Measurements from ENCODE around the gene STAT6.
A peak's percentile ranks its signal among the peaks of the same experiment; 100 is the strongest.
"Not testable (repeated sequence)": the region's sequence is repeated elsewhere in the genome, so short reads cannot be mapped to it uniquely, and the experiment has no call there.

The STAT6 gene

GRCh38 chr12:57078519-57079404 lies 32.4 kb downstream of the STAT6 start, which contains the start of gene NEMP1 (continued):
- peak; percentile 50; the same call in 1 of the 2 replicates for TF ChIP-seq ZNF639 (tag by site-specific recombination; IDR thresholded peaks at IDR 0.05)
- peak; percentile 14; the same call in 1 of the 2 replicates for TF ChIP-seq ZFP37 (tag by site-specific recombination; IDR thresholded peaks at IDR 0.05)
- no peak for TF ChIP-seq ZNF629 (tag by site-specific recombination; IDR thresholded peaks at IDR 0.05)
- 0 out of 2 replicates have a peak, but pooled peaks have one; percentile 19 for TF ChIP-seq OSR2 (tag by site-specific recombination; IDR thresholded peaks at IDR 0.05)
- TF ChIP-seq, protein P1, sequence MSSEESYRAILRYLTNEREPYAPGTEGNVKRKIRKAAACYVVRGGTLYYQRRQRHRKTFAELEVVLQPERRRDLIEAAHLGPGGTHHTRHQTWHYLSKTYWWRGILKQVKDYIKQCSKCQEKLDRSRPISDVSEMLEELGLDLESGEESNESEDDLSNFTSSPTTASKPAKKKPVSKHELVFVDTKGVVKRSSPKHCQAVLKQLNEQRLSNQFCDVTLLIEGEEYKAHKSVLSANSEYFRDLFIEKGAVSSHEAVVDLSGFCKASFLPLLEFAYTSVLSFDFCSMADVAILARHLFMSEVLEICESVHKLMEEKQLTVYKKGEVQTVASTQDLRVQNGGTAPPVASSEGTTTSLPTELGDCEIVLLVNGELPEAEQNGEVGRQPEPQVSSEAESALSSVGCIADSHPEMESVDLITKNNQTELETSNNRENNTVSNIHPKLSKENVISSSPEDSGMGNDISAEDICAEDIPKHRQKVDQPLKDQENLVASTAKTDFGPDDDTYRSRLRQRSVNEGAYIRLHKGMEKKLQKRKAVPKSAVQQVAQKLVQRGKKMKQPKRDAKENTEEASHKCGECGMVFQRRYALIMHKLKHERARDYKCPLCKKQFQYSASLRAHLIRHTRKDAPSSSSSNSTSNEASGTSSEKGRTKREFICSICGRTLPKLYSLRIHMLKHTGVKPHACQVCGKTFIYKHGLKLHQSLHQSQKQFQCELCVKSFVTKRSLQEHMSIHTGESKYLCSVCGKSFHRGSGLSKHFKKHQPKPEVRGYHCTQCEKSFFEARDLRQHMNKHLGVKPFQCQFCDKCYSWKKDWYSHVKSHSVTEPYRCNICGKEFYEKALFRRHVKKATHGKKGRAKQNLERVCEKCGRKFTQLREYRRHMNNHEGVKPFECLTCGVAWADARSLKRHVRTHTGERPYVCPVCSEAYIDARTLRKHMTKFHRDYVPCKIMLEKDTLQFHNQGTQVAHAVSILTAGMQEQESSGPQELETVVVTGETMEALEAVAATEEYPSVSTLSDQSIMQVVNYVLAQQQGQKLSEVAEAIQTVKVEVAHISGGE (tag by site-specific recombination; conservative IDR thresholded peaks at IDR 0.05; ENCODE audit: low read depth), result 0 out of 2 replicates have a peak, but pooled peaks have one; percentile 10
- no peak for TF ChIP-seq ZNF121 (tag by site-specific recombination; IDR thresholded peaks at IDR 0.05)
- no peak for TF ChIP-seq ZSCAN5A (tag by site-specific recombination; IDR thresholded peaks at IDR 0.05)
- TF ChIP-seq ZNF366 (tag by site-specific recombination; conservative IDR thresholded peaks at IDR 0.05), result peak; percentile 59; the same call in 1 of the 2 replicates
- peak; percentile 72 for TF ChIP-seq SP7 (tag by site-specific recombination; IDR thresholded peaks at IDR 0.05)
- no peak for TF ChIP-seq ZNF544 (tag by site-specific recombination; IDR thresholded peaks at IDR 0.05)
- TF ChIP-seq SCRT1 (tag by site-specific recombination; IDR thresholded peaks at IDR 0.05; ENCODE audit: borderline replicate concordance), result no peak
- peak; percentile 64 for TF ChIP-seq KLF1 (tag by site-specific recombination; IDR thresholded peaks at IDR 0.05)
- peak; percentile 100 for TF ChIP-seq ZBTB20 (tag by site-specific recombination; IDR thresholded peaks at IDR 0.05)
- TF ChIP-seq HOXC10 (CRISPR knock-in tag; IDR thresholded peaks at IDR 0.05), result peak; percentile 93

- CTCF ChIA-PET, result interaction anchor here (0.6 to 6.5 kb wide), 15 partner anchors 17 to 203 kb away, joined by 3 to 135 read pairs (median 4); partner anchors contain the start of gene STAT6
Measured at GRCh38 chr12:57073566-57074450, 37.4 kb downstream of the STAT6 start.

More at GRCh38 chr12:57073566-57074450, 37.4 kb downstream of the STAT6 start:
- not testable (repeated sequence) for H3K27ac ChIP-seq (ENCODE audit: extremely low read depth, low read depth, low read length); H3K4me1 ChIP-seq (ENCODE audit: control insufficient read depth, insufficient read depth, low read length); H3K9me3 ChIP-seq (ENCODE audit: control insufficient read depth, insufficient read depth, low read depth, low read length); H3K4me3 ChIP-seq (ENCODE audit: low read depth, low read length)
- H3K36me3 ChIP-seq (ENCODE audit: control insufficient read depth in 2 of 2, insufficient read depth in 1 of 2, low read length in 2 of 2), result peaks cover 46 to 52% of the 10 kb centered on the region in 2 experiments
- POLR2A ChIA-PET, result interaction anchor here (0.6 to 2.3 kb wide), 4 partner anchors 26 to 54 kb away, joined by 3 to 9 read pairs (median 4); partner anchors contain the start of gene LRP1
- TF ChIP-seq ZFHX2 (tag by site-specific recombination; conservative IDR thresholded peaks at IDR 0.05) (0 out of 2 replicates have a peak, but pooled peaks have one; percentile 7), ZNF121 (tag by site-specific recombination; IDR thresholded peaks at IDR 0.05) (peak; percentile 70), ZXDB (tag by site-specific recombination; IDR thresholded peaks at IDR 0.05) (0 out of 2 replicates have a peak, but pooled peaks have one; percentile 18), EGR2 (tag by site-specific recombination; IDR thresholded peaks at IDR 0.05; ENCODE audit: low read depth) (peak; percentile 49; the same call in 1 of the 2 replicates)
- TF ChIP-seq, protein P2, sequence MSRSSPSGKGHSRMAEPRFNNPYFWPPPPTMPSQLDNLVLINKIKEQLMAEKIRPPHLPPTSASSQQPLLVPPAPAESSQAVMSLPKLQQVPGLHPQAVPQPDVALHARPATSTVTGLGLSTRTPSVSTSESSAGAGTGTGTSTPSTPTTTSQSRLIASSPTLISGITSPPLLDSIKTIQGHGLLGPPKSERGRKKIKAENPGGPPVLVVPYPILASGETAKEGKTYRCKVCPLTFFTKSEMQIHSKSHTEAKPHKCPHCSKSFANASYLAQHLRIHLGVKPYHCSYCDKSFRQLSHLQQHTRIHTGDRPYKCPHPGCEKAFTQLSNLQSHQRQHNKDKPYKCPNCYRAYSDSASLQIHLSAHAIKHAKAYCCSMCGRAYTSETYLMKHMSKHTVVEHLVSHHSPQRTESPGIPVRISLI (tag by site-specific recombination; IDR thresholded peaks at IDR 0.05), result peak; percentile 93; the same call in 1 of the 2 replicates
